Hematopoietic multipotent progenitor cell (in vitro differentiated cells): ENCODE data around the gene KLHL22. TPM values are rescaled to one million over a fixed set of nuclear protein-coding genes. Genes with fewer than 3 reads are reported as not detected.
"Not testable (repeated sequence)": the region's sequence is repeated elsewhere in the genome, so short reads cannot be mapped to it uniquely, and the experiment has no call there.

Experiments
- DNase-seq, 3 donors: peaks; one replicate each; pipeline ENCODE4 v3.0.0-alpha.2; 2011 to 2015; ENCODE audit warnings: low read depth in 2 of 3, low spot score in 2 of 3
- total RNA-seq: library from RNA; depleted of rRNA; stranded (reverse); fragments of >200 nt; gene quantifications from one replicate; pipeline ENCODE4 v1.2.3, GENCODE V29; 2012

The KLHL22 gene
- total RNA-seq, 1 donor = 33.9 TPM

DNA sequence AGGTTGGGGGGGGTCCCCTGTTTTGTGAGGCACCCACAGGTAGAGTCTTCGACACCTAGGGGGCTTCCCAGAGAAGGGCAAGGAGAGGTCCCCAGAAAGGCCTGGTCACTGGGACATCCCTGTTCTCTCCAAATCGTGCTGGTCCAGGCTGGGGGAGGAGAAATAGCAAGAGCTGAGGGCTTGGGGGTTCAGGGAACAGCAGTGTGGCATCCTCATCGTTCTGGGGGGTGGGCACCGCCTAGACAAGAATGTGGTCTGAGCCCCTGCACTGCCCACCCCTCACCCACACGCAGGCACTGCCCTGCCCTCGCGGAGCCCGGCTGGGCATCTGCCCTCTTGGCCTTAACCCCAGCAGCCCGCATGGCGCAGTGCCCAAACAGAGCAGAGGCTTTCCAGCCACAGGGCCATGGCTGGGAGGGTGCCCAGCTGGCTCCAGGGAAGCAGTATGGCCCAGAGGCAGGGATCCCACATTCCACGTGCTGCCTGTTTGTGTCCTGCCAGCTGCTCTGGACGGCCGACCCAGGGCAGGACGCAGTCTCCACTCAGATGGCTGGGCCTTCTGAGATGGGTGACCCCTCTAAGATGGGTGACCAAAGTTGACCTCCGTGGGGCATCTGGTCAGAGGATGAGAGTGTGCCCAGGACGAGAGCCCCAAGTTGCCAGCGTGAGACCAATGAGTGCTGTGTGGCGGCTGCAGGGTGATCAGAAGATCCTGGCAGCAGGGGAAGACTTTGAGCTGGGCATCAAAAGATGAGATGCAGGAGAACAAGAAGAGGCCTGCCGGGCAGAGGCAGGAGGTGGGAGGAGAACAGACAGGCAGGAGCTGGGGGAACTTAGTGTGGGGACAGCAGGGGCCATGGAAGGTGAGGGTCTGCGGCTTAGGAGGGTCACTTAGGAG, 72.3 kb downstream of the KLHL22 start:
- no peak for DNase-seq

DNA sequence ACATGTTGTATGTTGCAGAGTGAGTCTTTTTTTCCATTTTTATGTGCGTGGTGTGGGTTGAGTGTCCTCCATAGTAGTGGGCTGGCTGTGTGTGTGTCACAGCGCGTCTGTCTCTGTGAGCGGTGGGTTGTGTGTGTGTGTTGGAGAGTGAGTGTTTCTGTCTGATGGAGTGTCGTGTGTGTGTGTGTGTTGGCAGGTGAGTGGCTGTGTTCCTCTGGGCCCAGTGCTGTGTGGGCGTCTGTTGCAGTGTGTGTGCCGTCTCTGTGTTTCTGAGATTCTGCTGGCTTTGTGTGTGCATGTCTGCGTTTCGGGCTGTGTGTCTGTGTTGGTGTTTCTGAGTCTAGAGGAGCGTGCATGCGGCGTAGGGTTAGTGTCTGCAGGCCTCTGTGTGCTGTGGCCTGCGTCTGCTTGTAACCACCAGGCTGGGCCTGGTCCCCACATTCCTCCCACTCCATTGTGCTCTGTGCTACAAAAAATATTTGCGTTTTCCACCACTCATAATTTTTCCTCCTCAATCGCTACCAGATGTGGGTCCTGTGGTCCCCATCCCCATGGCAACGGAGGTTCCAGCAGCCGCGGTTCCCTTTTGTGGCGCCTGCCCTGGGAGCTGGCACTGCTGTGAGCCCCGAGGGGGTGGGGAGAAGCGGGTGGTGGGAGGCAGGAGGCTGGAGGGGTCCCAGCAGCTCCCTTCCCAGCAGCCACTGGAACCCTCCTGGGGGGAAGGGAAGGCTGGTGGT, 73.2 kb downstream of the KLHL22 start:
- DNase-seq = peak in 2 of 3 donors; percentile 62 to 84

GRCh38 chr22:20421507-20421874, 74.1 kb downstream of the KLHL22 start:
- DNase-seq = no peak

DNA sequence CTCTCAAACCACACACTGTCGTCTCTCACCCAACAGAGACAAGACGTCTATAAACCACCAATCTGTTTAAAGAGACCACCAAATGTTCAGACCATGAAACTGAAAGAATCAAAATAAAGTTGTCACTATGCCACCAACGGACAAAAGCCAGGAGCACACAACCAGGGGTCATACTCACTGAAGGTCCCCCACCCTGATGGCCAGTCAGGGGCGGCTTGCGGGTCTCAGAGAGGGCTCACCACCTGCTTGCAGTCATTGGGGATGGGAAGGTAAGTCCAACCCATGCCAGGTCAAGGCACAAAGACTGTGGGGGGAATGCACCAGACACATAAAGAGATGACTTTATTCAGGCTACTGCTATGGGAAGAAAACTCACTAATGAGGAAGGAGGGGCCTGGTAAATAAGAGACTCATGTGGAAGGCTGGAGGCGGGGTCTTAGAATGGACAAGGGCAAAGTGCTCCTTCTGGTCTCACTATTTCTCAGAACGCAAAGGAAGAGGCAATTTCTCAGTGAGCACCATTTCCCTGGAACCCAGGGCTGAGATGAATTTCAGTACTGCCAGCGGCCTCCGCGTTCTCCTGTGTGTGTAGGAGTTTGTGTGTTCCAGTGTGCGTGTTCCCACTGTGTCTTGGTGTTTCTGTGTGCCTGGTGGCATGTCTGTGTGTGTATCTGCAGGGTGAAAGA, 75.3 kb downstream of the KLHL22 start:
- no peak for DNase-seq

- no peak for DNase-seq
These were observed 76.0 kb downstream of the KLHL22 start for GRCh38 chr22:20419664-20419951.

GRCh38 chr22:20418211-20418788, 77.3 kb downstream of the KLHL22 start:
- peak; percentile 62 to 71 (median 68) for DNase-seq

DNA sequence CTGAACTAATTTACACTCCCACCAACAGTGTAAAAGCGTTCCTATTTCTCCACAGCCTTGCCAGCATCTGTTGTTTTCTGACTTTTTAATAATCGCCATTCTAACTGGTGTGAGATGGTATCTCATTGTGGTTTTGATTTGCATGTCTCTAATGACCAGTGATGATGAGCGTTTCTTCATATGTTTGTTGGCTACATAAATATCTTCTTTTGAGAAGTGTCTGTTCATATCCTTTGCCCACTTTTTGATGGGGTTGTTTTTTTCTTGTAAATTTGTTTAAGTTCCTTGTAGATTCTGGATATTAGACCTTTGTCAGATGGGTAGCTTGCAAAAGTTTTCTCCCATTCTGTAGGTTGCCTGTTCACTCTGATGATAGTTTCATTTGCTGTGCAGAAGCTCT, 79.9 kb downstream of the KLHL22 start:
- not testable (repeated sequence) for DNase-seq

GRCh38 chr22:20415241-20415640, 80.4 kb downstream of the KLHL22 start:
- not testable (repeated sequence) for DNase-seq

DNA sequence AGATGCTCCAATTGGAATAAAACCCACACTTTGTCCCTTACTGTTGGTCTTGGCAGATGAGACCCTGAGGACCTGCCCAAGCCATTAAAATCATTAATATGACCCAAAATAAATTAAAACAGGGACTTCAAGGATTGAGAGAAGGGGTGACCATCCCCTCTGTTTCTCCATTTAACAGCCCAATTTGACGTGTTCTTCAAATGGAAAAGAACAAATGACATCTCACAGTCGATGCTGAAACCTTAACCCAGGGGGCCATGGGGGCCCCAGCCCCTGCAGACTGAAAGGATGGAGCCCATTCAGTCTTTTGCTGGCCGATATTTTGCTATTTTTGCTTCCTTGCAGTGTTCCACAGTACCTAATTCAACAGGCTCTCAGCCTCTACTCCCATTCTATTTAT, 81.1 kb downstream of the KLHL22 start:
- no peak for DNase-seq

GRCh38 chr22:20414059-20414440, 81.5 kb downstream of the KLHL22 start:
- DNase-seq = no peak

DNA sequence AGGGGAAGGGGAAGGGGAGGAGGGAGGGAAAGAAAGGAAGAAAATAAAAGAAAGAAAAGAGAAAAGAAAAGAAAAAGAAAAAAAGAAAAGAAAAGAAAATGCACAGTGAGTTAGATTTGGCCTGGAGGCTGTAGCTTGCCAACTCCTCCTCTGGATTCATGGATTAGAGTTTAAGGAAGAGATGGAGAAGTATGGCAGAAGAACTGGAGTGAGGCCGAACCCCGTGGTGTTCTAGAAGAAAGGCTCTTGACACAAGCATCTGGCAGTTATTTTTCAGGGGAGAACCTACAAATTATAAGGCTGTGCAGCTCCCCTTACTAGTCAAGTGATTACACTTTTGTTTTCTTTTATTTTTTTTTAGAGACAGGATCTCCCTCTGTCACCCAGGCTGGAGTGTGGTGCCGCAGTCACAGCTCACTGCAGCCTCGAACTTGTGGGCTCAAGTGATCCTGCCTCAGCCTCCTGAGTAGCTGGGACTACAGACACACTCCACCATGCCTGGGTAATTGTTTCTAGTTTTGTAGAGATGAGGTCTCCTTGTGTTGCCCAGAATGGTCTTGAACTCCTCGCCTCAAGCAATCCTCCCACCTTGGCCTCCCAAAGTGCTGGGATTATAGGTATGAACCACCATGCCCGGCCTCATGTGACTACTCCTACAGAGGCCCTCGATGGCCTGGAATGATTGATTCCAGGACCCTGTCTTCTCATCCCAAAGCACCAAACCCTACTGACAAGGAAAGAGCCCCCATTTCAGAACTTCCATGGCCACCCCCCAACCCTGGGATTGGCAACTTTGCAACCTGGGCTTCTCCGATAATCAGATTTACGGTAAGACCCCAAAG, 82.2 kb downstream of the KLHL22 start:
- DNase-seq = no peak

- DNase-seq = no peak
These were observed 83.0 kb downstream of the KLHL22 start for GRCh38 chr22:20412474-20413216.

DNA sequence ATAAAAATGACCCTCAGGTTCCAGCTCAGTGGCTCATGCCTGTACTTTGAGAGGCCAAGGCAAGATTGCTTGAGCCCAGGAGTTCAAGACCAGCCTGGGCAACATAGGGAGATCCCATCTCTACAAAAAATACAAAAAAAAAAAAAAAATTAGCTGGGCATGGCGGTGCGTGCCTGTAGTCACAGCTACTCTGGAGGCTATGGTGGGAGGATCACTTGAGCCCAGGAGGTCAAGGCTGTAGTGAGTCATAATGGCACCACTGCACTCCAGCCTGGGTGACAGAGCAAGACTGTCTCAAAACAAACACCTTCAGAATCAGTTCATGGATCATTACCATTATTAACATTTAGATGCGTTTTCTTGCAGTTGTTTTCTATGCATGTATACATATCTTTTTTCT, 86.2 kb downstream of the KLHL22 start:
- DNase-seq = not testable (repeated sequence)

- no peak for DNase-seq
These were observed 86.7 kb downstream of the KLHL22 start for GRCh38 chr22:20408891-20409290.

DNA sequence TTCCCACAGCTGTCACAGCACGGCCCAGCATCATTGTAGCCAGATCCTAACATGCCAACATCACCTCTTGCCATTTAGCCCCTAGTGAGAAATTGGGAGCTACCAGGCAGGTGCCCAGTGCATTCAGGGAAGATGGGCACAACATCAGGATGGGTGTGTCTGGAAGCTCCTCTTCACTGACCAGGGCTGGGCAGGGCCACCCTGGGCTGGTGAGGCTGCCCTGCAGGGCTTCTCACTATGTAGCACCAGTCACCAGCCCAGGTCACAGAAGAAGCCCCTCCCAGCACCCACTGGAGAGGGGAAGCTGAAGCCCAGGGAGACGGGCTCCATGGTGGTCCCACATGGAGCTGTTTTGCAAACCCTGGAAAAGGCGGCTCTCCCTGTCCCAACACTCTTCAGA, 87.8 kb downstream of the KLHL22 start:
- no peak for DNase-seq

- no peak for DNase-seq
These were observed 88.7 kb downstream of the KLHL22 start for GRCh38 chr22:20406686-20407408.

DNA sequence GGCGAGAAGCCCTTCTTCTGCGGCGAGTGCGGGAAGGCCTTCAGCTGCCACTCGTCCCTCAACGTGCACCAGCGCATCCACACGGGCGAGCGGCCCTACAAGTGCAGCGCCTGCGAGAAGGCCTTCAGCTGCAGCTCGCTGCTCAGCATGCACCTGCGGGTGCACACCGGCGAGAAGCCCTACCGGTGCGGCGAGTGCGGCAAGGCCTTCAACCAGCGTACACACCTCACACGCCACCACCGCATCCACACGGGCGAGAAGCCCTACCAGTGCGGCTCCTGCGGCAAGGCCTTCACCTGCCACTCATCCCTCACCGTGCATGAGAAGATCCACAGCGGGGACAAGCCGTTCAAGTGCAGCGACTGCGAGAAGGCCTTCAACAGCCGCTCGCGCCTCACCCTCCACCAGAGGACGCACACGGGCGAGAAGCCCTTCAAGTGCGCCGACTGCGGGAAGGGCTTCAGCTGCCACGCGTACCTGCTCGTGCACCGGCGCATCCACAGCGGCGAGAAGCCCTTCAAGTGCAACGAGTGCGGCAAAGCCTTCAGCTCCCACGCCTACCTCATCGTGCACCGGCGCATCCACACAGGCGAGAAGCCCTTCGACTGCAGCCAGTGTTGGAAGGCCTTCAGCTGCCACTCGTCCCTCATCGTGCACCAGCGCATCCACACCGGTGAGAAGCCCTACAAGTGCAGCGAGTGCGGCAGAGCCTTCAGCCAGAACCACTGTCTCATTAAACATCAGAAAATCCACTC, 89.5 kb downstream of the KLHL22 start:
- no peak for DNase-seq

DNA sequence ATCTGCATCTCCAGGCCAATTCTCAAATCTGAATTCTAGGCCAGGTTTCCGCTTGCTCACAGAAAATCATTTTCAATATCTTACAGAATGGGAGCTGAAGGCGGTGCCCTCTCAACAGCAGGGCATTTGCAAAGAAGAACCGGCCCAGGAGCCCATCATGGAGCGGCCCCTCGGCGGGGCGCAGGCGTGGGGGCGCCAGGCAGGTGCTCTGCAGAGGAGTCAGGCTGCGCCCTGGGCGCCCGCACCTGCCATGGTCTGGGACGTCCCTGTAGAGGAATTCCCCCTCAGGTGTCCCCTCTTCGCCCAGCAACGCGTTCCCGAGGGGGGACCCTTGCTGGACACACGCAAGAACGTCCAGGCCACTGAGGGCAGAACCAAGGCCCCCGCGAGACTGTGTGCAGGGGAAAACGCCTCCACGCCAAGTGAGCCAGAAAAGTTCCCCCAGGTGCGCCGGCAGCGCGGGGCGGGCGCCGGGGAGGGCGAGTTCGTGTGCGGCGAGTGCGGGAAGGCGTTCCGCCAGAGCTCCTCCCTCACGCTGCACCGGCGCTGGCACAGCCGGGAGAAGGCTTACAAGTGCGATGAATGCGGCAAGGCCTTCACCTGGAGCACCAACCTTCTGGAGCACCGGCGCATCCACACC, 90.2 kb downstream of the KLHL22 start:
- DNase-seq = no peak
